ENCODE results near the gene TNFRSF19.

TNFRSF19 gene

DNA sequence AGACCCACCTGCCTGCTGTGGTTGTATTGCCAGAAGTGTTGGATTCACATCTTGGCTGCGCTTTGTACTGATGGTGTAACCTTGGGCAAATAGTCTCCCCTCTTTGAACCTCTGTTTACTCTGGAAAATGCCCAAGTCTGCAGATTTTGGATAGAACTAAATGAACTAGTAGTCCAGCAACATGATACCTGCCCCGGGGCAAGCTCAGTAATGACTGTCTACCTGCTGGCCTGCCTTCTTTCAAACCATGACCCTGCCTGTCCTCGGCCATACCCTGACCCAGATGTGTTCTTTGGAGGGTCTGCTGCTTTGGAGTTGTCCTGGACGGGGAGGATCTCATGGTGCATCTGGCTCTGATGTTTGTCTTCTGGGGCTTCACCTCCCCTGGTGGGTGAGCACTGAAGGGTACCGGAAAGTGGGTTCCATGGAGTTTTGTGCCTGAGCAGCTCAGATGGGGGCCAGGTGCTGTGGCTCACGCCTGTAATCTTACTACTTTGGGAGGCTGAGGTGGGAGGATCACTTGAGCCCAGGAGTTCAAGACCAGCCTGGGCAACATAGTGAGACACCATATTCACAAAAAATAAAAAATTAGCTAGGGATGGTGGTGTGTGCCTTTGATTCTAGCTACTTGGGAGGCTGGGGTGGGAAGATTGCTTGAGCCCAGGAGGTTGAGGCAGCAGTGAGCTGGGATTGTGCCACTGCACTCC is 59.5 kb downstream of the TNFRSF19 start:
- DNase-seq: no peak

DNA sequence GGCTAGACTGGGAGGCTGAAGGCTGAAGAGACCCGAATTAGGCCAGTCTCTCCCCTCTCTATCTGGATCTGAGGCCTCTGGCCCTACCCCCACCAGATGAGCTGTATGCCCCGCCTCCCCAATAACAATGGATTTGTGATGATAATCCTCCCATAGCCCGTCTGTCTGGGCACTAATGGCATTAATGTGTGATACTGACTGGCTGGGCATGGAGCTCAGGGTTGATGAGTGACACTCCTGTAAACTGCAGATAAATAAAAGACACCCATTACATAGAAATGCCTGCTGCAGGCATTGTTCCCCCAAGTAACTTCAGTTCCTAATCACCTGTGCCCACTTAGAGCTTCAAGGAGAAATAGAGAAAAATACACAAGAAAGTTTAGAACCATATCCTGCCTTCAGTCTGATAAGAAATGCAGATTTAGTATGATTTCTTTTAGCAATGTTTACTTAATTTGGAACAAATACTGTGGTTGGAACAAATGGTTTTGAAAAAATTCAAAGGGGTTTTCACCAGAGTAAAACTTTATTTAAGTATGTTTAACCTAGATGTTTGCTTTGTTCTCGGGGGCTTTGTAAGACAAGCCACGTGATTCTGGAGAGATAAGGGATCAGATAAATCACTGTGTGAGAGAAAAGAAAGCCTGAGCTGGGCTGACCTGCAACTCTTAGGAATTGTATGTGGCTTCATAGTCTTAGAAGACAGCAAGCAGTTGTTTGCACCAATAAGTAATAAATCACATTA is 60.3 kb downstream of the TNFRSF19 start:
- no peak for DNase-seq

DNA sequence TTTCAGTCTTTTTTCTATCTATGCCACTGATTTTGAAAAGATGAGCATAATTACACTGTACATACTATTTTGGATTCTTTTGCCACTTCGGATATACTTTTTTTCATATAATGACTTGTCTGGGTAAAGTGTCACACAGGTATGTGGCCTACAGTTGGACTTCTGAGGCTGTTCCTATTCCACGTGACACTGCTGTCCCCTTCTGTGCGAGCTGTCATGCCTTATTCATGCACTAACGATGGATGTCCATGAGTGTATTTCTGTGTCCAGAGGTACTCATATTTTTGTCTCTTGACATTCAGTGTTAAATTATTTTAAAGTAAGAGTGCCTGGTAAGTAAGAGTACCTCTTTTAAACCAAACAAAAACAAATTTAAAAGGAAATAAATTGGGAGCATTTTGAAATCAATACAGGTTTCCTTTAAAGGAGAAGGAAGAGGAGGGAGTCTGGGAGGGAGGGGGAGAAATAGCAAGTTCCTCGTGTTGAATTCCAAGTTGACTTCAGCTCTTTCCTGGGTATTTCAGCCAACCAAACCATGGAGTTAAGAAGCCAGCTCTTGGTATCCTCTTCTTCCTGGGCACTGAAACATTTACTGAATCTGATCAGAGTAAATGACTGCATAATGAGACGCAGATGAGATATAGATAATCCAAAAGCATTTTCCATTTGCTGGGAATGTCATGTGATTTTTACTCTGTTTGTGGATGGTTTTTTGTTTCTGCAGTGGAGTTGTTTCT is 61.3 kb downstream of the TNFRSF19 start:
- DNase-seq: no peak

DNA sequence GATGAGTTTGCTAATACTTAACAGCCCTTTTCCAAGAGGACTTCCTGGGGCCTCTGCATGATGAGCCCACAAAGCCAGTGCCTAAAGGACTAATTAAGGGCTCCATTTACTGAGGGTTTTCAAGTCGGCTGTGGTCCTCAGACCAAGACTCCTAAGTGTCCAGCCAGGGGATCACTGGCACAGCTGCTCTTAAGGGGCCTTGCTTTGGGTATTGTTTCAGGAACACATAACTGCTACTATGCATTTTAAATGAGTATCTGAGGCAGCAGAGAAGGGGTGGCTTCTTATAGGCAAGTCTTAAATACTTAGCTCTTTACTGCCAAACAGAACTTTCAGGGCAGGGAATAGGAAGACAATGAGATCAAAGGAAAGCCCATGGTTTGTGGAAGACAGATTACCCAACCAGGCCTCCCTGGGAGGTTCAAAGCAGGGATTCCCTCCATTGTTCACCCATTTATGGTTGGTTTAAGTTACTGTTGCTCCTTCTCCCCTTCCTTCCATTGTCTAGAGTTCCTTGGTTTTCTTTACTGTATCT is 61.9 kb downstream of the TNFRSF19 start:
- DNase-seq: no peak

DNA sequence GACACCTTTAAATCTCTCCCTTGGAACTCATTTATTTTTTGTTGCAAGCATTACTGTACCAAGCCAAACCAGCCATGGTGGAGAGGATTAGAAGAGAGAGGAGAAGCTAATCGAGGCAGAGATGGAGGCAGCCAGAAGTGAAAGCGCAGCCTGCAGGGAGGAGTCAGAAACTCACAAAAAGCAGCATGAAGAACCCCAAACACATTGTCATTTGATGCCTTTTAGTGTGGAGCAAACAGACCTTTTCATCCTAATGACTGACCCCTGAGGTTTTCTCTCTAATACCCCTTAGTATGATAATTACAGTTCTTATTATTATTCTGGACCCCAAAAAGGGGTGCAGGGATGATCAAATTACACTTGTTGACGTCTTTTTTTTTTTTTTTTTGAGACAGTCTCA is 62.5 kb downstream of the TNFRSF19 start:
- no peak for DNase-seq

DNA sequence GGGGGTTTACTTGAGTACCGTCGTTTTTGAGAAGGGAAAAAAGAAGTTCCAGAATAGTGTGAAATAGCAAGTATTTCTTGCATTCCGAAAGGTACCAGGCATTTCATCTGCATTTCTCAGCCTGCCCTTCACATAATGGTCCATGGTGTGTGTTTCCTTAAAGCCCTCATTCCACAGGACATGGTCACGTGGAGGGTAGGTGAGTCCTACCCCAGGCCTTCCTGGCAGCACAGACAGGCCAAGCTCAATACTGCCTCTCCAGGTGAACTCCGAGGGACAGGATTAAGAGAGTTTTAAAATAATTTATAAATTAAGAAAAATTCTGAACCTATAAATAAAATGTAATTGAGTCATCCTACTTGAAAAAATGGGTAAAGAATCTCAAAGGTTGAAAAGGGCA is 64.7 kb downstream of the TNFRSF19 start:
- DNase-seq: no peak

DNA sequence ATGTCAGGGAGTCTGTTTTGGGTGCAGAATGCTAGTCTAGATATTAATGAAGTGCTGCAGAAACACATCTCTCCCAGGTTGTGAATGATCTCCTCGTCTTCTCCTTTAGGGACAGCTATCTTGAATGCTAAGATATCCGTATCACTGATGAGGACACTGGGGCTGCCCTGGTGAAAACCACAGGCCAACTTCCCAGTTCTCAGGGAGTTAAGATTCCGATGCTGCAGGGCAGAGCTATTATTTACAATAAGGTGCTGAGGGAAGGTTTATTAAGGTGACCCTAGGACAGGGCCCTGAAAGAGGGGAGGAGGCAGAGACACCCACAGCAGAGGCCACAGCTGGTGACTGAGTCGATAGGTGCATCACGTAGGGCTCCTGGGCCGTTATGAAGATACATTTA is 66.1 kb downstream of the TNFRSF19 start:
- no peak for DNase-seq

DNA sequence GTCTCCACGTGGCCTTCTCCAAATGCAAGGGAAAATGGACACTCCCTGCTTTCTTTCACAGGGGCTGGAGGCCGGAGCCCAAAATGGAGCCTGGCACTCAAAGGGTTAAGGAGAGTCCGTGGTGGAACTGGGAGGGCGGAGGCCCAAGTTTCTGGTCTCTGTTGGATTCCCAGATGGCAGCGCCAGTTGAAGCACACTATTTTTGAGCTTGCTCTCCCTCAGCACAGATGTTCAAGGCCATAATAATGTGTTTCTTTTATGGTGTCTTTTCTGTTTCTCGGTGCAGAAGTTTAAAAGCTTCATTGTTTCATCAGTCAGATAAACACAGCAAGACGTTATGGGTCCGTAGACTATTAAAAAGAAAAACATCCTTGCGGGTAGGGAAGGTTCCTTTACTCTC is 67.6 kb downstream of the TNFRSF19 start:
- DNase-seq: no peak

DNA sequence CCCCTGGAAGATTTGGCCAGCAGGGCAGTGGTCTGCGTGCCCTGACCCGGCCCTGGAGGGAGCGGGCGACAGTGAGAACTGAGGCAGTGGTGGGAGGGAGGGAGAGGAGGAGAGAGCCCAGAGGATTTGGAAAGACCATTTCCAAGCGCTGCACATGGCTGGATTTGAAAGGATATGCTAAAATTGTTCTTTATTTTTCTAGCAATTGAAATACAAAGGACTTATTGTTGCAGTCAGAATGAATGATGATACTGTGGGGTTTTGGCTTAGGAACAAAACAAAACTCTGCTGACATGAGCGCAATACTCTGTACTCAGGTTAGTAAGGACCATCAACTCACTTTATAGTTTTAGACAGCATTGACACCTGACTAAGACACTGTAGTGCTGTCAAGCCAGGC is 69.5 kb downstream of the TNFRSF19 start:
- no peak for DNase-seq

DNA sequence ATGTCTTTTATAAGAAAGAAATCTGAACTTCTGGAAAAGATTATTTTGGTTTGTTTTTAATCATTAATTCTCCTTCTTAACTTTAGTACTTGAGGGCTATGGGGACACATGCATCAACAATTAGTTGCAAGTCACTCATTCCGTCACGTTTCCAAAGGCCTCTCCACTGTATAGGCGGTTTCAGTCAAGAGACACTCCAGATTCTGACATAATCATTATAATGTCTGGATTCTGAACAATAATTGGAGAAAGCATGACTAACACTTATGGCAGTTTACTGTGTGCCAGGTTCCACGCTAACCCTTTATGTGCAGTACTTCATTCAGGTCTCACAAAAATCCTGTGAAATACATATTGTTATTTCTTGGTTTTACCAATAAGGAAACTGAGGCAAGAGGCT is 71.9 kb downstream of the TNFRSF19 start:
- no peak for DNase-seq

DNA sequence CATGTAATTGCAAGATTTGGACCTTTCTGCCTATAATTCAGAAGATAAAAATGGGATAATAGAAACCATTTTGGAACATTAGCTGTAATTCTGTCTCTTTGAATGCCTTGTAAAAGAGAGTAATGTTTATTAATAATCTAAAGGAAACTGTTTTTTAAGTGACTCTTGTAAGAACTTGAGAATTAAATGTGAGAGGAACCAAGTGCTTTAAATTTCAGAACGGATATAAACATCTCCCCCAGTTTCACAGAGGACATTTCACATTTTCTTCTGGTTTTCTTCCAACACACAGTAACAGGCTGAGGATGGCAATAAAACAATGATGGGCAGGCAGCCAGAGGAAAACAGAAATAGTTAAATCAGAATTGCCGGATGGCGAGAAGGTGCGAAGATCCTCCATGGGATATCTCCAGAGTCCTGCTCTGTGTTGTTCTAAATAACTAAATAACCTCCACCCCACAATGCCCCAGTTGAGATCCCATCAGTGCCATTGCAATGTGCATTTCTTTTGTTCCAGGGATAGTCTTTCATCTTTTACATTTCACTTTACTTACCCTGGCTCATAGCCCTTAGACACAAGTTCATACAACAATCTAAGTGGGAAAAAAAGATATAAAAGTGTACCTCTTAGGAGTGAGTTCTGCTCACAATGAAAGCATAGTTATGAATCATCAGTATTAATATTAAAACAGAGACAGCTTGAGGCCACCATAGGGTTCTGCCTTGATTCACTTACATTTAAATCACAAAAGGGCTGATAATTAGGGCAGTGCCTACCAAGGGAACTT is 73.3 kb downstream of the TNFRSF19 start:
- no peak for DNase-seq

DNA sequence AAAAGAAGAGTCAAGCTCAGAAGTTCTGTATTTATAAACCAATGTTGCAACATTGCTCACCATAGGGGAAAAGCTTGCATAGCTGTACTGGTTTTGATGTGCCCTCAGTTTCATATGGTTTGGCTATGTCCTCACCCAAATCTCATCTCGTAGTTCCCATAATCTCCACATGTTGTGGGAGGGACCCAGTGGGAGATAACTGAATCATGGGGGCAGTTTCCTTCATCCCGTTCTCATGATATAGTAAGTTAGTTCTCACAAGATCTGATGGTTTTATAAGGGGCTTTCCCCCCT is 73.9 kb downstream of the TNFRSF19 start:
- DNase-seq: no peak

DNA sequence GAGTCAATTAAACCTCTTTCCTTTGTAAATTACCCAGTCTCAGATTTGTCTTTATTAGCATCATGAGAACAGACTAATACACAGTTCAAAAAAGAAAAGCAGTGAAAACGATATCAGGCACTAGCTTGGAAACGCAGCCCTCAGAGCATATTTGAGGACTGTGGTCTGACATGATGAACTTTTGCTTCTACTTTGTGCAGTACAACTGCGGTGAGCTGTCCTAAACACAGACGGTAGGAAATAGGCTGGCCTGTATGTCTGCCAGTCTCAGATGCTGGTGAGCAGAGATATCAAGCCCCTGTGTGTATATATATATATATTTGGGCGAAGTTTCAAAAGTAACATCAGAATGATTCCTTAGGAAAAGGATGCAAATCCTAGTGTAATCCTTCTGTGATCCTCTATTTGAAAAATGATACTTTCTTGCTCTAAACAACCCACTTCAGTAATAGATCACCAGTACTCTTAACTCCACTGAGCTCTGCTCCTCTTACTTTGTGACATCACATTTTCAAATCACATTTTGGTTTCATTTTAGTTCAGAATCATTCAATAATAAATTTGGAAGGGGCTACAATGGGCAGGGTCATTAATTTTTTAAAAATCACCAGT is 74.4 kb downstream of the TNFRSF19 start:
- no peak for DNase-seq

DNA sequence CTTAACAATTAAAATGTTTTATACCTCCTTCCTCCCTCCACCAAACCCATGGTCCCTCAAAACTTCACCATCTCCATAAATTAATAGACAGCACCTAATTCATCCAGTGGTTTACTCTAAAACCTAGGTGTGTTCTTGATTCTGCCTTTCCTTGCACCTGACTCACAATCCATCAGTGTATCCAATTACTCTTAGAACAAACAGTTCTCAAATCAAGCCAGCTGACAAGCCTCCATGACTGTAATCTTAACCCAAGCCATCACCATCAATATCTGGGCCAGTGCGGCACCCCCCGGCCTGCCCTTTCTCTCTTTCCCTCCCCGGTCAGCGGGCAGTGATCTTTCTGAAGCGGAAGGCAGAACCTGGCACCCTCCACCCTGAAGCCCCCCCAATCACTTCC is 75.6 kb downstream of the TNFRSF19 start:
- no peak for DNase-seq

DNA sequence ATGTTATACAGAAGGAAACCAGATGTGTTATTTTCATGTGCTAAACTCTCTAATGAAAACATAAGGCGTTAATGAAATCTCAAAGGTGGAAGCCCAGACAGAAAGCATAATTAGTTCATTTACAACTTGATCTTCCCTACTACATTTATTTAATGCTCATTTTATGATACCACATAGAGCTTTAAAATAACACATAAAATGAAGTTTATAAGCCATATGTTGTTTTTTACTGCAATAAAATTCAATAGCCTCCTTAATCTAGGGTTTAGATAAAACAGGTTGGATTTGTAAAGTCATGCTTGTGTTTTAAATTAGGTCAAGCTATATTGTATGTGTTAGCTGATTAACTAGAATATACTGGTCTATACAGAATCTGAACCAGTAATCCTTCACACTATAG is 81.2 kb downstream of the TNFRSF19 start:
- DNase-seq: no peak

DNA sequence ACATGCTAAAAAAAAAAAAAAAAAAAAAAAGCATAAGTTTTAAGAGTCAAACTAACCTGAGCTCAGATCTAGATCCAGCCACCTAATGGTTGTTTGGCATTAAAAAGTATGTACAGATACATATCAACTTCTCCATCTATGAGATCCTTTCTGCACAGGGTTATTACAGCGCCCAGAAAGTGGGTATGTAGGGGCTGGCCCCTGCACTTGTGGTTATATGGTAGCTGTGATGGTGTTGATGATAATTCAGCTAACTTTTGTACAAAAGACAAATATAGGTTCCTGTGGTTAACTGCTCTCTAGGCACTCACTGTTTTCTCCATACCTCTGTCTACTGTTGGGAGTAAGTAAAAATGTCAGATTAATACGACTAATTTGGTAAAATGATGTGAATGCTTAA is 81.7 kb downstream of the TNFRSF19 start:
- DNase-seq: no peak

DNA sequence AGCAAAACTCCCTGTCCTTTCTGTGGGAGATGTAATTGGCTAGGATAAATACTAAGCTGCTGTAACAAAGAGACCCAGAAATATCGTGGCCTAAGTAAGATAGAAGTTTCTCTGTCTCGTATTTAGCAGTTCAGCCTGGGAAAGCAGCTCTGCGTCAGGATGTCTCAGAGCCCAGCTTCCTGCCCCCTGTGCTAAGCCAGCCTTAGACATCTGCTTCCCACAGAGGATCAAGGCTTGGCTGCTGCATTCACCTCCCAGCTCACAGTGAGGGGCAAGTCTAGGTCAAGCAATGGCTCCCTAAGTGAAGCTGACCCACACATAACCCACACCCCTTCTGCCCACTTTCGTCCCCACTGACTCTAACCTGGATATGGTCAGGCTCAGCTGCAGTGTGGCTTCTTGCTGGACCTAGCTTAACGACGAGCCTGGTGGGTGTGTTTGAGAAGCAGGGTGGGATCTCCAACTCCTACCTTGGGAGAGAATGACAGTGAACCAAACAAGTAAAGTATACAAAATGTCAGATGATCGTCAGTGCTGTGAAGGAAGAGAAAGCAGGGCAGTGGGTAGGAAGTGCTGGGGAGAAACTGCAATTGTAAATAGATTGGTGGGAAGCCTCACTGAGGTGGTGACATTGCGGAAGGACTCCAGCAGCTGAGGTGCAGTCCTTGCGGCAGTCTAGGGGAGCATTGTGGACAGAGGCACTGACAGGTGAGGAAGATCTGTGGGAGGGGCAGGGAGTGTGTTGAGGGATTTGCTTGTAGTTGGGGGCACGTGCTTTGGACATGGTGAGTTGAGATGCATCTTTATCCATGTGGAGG is 82.9 kb downstream of the TNFRSF19 start:
- no peak for DNase-seq

DNA sequence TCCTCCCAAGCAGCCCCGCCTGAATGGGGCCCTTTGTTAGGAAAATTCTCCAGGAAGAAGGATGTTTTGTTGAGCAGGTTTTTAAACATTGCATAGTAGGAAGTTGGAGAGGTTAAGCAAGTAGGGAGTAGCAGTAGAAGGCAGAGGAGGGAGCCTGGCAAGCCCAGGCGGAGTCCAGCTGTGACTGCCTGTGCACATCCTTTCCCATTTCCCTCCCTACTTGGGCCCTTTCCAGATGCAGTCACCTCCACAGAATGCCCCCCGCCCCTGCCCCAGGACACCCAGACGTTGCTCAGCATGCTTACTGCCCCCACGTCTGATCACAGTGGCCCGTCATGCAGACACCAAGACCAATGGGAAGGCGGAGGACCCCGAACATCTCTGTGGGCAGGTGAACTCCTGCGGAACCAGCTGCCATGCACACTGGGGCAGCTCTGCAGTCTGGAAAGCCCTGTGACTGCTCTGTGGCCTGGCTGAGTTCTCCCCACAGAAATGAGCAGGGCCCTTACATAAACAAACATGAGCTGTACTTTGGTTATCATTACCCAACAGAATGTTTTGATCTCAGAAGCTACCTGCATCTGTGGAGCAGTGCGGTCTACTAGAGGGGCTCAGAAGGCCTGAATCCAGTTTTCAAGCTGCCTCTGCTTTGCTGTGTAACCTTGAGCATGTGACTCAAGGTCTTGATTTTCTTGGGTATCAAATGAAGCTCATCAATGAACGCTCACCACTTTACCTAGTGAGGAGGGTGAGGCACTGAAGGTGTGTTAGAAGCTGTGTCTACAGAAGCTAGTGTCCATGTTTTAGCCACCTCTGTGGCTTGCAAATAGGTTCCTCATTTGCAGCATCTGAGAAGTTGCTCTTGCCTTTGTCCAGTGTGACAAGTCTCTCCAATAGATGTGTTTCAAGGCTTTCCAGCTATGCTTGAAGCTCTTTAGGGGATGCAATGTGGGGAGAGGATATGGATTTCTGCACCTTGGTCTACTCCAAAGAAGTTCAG is 84.2 kb downstream of the TNFRSF19 start:
- no peak for DNase-seq

DNA sequence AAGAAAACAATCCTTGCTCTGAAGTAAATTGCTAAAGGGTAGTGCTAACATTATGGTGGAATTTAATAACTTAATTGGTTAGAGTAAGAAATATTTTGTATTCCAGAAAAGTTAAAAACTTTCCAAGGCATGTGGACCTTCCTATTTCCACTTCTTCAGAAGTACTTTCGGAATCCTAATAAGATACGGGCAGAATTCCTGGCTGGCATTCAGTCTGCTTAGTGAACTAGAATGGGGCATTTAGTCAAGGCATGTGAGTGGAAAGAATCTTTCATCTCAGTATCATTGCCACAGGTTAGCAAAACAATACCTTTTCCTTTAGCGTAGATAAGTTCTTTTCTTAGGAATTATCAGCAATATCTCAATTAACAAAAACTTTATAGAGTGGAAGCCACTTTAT is 85.1 kb downstream of the TNFRSF19 start:
- DNase-seq: no peak

DNA sequence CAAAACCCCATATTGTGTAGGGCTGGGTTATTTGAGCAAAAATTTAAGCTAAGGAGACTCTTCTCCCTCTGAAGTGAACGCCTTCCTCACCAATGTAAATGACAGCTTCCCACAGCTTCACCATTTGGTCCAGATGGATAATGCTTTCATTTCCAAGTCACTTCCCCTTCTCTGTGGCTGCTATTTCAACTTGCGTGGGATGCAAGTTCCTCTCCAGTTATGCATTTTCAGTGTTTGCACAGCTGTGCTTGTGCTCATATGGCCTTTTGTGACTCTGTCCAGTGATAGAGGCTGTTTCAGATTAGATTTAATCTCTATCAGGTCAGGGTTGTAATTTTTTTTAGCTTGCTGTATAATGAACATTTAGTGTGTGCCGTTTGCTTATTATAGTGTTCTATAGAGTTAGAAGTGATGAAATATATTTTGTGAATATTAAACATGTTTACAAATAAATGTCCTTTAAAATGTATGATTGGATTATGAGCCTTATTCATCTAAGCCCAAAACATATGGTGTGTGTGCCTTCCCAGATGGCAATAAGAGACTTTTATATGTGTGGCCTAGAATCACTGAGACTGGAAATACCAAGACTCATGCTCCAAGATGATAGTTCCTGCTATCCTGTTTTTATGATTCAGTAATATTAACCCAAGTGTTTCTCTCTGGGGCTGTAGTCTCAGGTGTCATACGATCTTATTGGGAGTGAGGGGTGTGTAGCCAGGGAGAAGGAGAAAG is 86.6 kb downstream of the TNFRSF19 start:
- no peak for DNase-seq
